H9 (cell line): ENCODE data around the gene TMEM87A. TPM values are rescaled to one million over a fixed set of nuclear protein-coding genes. Genes with fewer than 3 reads are reported as not detected.

Experiments used
- DNase-seq: peaks from one replicate; pipeline ENCODE4 v3.0.0-alpha.2; 2017
- H2AFZ ChIP-seq: one replicate; pipeline ENCODE4 v1.6.1; 2013; ENCODE audit warnings: mild to moderate bottlenecking, low read length, control low read depth, moderate library complexity
- H2AK5ac ChIP-seq: 2 replicates; pipeline ENCODE4 v1.6.1; 2013; ENCODE audit warnings: low read length, control low read depth, mixed read lengths; ENCODE audit not compliant: insufficient read length
- H2BK120ac ChIP-seq: one replicate; pipeline ENCODE4 v1.6.1; 2013; ENCODE audit warnings: low read depth, mild to moderate bottlenecking, low read length, control low read depth, inconsistent platforms; ENCODE audit not compliant: poor library complexity, severe bottlenecking
- H2BK12ac ChIP-seq: 2 replicates; pipeline ENCODE4 v1.6.1; 2013; ENCODE audit warnings: low read length, control low read depth, mixed read lengths, low read depth; ENCODE audit not compliant: insufficient read length
- H2BK15ac ChIP-seq: 2 replicates; pipeline ENCODE4 v1.6.1; 2013; ENCODE audit warnings: low read depth, low read length, control low read depth
- H2BK20ac ChIP-seq: one replicate; pipeline ENCODE4 v1.6.1; 2013; ENCODE audit warnings: low read depth, mild to moderate bottlenecking, low read length, control low read depth, inconsistent platforms; ENCODE audit not compliant: poor library complexity, severe bottlenecking
- H2BK5ac ChIP-seq: 2 replicates; pipeline ENCODE4 v1.6.1; 2013; ENCODE audit warnings: low read length, control low read depth, mixed read lengths; ENCODE audit not compliant: insufficient read length
- H3K14ac ChIP-seq: 2 replicates; pipeline ENCODE4 v1.6.1; 2013; ENCODE audit warnings: low read length, control low read depth; ENCODE audit not compliant: insufficient read depth
- H3K18ac ChIP-seq: 2 replicates; pipeline ENCODE4 v1.6.1; 2013; ENCODE audit warnings: low read depth, mild to moderate bottlenecking, mixed read lengths, low read length, control low read depth; ENCODE audit not compliant: insufficient read length
- H3K23ac ChIP-seq: 2 replicates; pipeline ENCODE4 v1.6.1; 2013; ENCODE audit warnings: low read length, control low read depth, mixed read lengths, low read depth; ENCODE audit not compliant: insufficient read length
- H3K23me2 ChIP-seq: 2 replicates; pipeline ENCODE4 v1.6.1; 2013; ENCODE audit warnings: low read depth, mild to moderate bottlenecking, mixed read lengths, low read length, control low read depth; ENCODE audit not compliant: insufficient read length, poor library complexity, severe bottlenecking
- H3K27ac ChIP-seq: 2 replicates; pipeline ENCODE4 v1.5.1; 2013; ENCODE audit warnings: low read length, control low read depth, mixed read lengths, low read depth; ENCODE audit not compliant: insufficient read length
- H3K27me3 ChIP-seq: 2 replicates; pipeline ENCODE4 v1.6.1; 2013; ENCODE audit warnings: low read length, control low read depth, inconsistent platforms; ENCODE audit not compliant: insufficient read depth
- H3K4ac ChIP-seq: 2 replicates; pipeline ENCODE4 v1.6.1; 2013; ENCODE audit warnings: low read depth, mild to moderate bottlenecking, control low read depth, inconsistent platforms, low read length, moderate library complexity
- H3K4me1 ChIP-seq: 2 replicates; pipeline ENCODE4 v1.6.1; 2013; ENCODE audit warnings: low read length, control low read depth, inconsistent platforms; ENCODE audit not compliant: insufficient read depth
- H3K4me2 ChIP-seq: 2 replicates; pipeline ENCODE4 v1.6.1; 2013; ENCODE audit warnings: low read length, control low read depth, mixed read lengths; ENCODE audit not compliant: insufficient read length, insufficient read depth
- H3K56ac ChIP-seq: 2 replicates; pipeline ENCODE4 v1.6.1; 2013; ENCODE audit warnings: low read depth, mild to moderate bottlenecking, mixed read lengths, low read length, control low read depth; ENCODE audit not compliant: insufficient read length
- H3K79me1 ChIP-seq: 2 replicates; pipeline ENCODE4 v1.6.1; 2013; ENCODE audit warnings: low read depth, mild to moderate bottlenecking, moderate library complexity, low read length, control low read depth, inconsistent platforms; ENCODE audit not compliant: insufficient read depth, poor library complexity, severe bottlenecking
- H3K79me2 ChIP-seq: 2 replicates; pipeline ENCODE4 v1.6.1; 2013; ENCODE audit warnings: low read length, control low read depth, inconsistent platforms; ENCODE audit not compliant: insufficient read depth
- H3K9ac ChIP-seq: 2 replicates; pipeline ENCODE4 v1.6.1; 2013; ENCODE audit warnings: low read length, control low read depth, mixed read lengths; ENCODE audit not compliant: insufficient read length; ENCODE audit errors: extremely low read depth
- H3K9me3 ChIP-seq: one replicate; pipeline ENCODE4 v1.6.1; 2013; ENCODE audit warnings: low read depth, low read length, inconsistent platforms; ENCODE audit not compliant: control insufficient read depth
- H3T11ph ChIP-seq: one replicate; pipeline ENCODE4 v1.6.1; 2013; ENCODE audit warnings: mild to moderate bottlenecking, low read length, control low read depth, inconsistent platforms
- H4K20me1 ChIP-seq: one replicate; pipeline ENCODE4 v1.6.1; 2013; ENCODE audit not compliant: control insufficient read depth, insufficient read length, insufficient read depth
- H4K5ac ChIP-seq: 2 replicates; pipeline ENCODE4 v1.6.1; 2013; ENCODE audit warnings: low read depth, mild to moderate bottlenecking, mixed read lengths, low read length, control low read depth; ENCODE audit not compliant: insufficient read length
- H4K8ac ChIP-seq: replicated peaks from 2 replicates; pipeline ENCODE4 v1.6.1; 2013; ENCODE audit warnings: low read length, control low read depth, mixed read lengths, low read depth; ENCODE audit not compliant: insufficient read length
- H4K91ac ChIP-seq: 2 replicates; pipeline ENCODE4 v1.6.1; 2013; ENCODE audit warnings: low read depth, mild to moderate bottlenecking, moderate library complexity, mixed read lengths, low read length, control low read depth; ENCODE audit not compliant: insufficient read length
- H3K27ac Mint-ChIP-seq, 3 experiments: 2 replicates in 2 of 3; 3 replicates in 1 of 3; pipeline ENCODE4 v1.8.0; 2020 to 2021; ENCODE audit warnings: mixed read lengths in 3 of 3, mild to moderate bottlenecking in 1 of 3, moderate library complexity in 1 of 3
- H3K27me3 Mint-ChIP-seq: 2 replicates; pipeline ENCODE4 v1.8.0; 2021; ENCODE audit warnings: low read depth, mild to moderate bottlenecking, moderate library complexity, mixed read lengths
- H3K36me3 Mint-ChIP-seq, 3 experiments: 2 replicates in 2 of 3; 3 replicates in 1 of 3; pipeline ENCODE4 v1.8.0; 2020 to 2021; ENCODE audit warnings: low read depth in 3 of 3, mixed read lengths in 3 of 3; ENCODE audit not compliant: insufficient read depth in 1 of 3
- H3K4me1 Mint-ChIP-seq, 2 experiments: 2 replicates each; pipeline ENCODE4 v1.8.0; 2020; ENCODE audit warnings: mixed read lengths in 2 of 2
- H3K4me3 Mint-ChIP-seq, 2 experiments: 2 replicates in 1 of 2; 3 replicates in 1 of 2; pipeline ENCODE4 v1.8.0; 2020 to 2021; ENCODE audit warnings: mild to moderate bottlenecking in 2 of 2, mixed read lengths in 2 of 2, moderate library complexity in 1 of 2
- H3K9me3 Mint-ChIP-seq, 2 experiments: 2 replicates in 1 of 2; 3 replicates in 1 of 2; pipeline ENCODE4 v1.8.0; 2020; ENCODE audit warnings: mild to moderate bottlenecking in 2 of 2, mixed read lengths in 2 of 2, moderate library complexity in 1 of 2
- CTCF ChIP-seq: fragments of 200-600 bp; sonication (generic); conservative IDR thresholded peaks from 3 replicates; pipeline ENCODE4 v1.8.0; 2021; ENCODE audit warnings: antibody characterized with exemption, mild to moderate bottlenecking
- WGBS: extraction: QIAGEN DNeasy Blood & Tissue Kit; methylation state at CpG from one replicate; pipeline ENCODE4 v1.1.7; 2013; ENCODE audit warnings: missing lambda C conversion rate, low lambda C conversion rate, mixed read lengths; ENCODE audit not compliant: insufficient read length; ENCODE audit errors: extremely low coverage; 5-methylcytosine and 5-hydroxymethylcytosine counted together
- total RNA-seq: library from RNA; stranded (reverse); gene quantifications from 2 replicates; pipeline ENCODE4 v1.2.1, GENCODE V29; 2021

The TMEM87A gene
- total RNA-seq, 1 experiment from 2014 or later = 46.7 TPM

GRCh38 chr15:42220216-42220615 lies 53.0 kb downstream of the TMEM87A start:
- H2BK120ac ChIP-seq = no peak overlapping the region
- Mint-ChIP-seq H3K4me3 (no peak overlapping the region), H3K4me1 (no peaks in the 10 kb centered on the region), H3K27me3 (no peaks in the 10 kb centered on the region), H3K9me3 (no peaks in the 10 kb centered on the region), H3K36me3 (peaks cover 15 to 75% (median 62%) of the 10 kb centered on the region in 3 experiments; a peak in 6 of 7 replicates), H3K27ac (no peak overlapping the region)
- no peak overlapping the region for H3K18ac ChIP-seq
- no peak for TF ChIP-seq CTCF
- no peak overlapping the region for H2BK15ac ChIP-seq
- no peaks in the 10 kb centered on the region for H3K79me1 ChIP-seq
- no peaks in the 10 kb centered on the region for H3K9me3 ChIP-seq
- no peaks in the 10 kb centered on the region for H4K20me1 ChIP-seq
- H3T11ph ChIP-seq = no peak overlapping the region
- H3K14ac ChIP-seq = no peak overlapping the region
- H3K23ac ChIP-seq = no peak overlapping the region
- WGBS = no CpG with 5 or more reads among the region's 2 CpGs
- H3K4ac ChIP-seq = no peak overlapping the region
- H3K23me2 ChIP-seq = no peaks in the 10 kb centered on the region
- H2AFZ ChIP-seq = no peak overlapping the region
- no peak overlapping the region for H4K5ac ChIP-seq
- H3K79me2 ChIP-seq = no peaks in the 10 kb centered on the region
- no peaks in the 10 kb centered on the region for H3K4me1 ChIP-seq
- H2BK5ac ChIP-seq = no peak overlapping the region
- no peak overlapping the region for H2AK5ac ChIP-seq
- H3K56ac ChIP-seq = no peak overlapping the region
- no peak overlapping the region for H3K9ac ChIP-seq
- H2BK12ac ChIP-seq = no peak overlapping the region
- H3K4me2 ChIP-seq = no peak overlapping the region
- H3K27me3 ChIP-seq = no peaks in the 10 kb centered on the region
- DNase-seq = no peak
- H4K91ac ChIP-seq = no peak overlapping the region
- no peak overlapping the region for H4K8ac ChIP-seq
- no peak overlapping the region for H2BK20ac ChIP-seq
- H3K27ac ChIP-seq = no peak overlapping the region
